Measurements from ENCODE around the gene BRMS1L. TPM values are rescaled to one million over a fixed set of nuclear protein-coding genes. Genes with fewer than 3 reads are reported as not detected.

The BRMS1L gene
- total and polyA plus RNA-seq, 2 of the 4 experiments (the other 2 are of a cell fraction): 1.8 to 6.2 TPM

- Histone ChIP-seq H2BK5ac (ENCODE audit: low read depth, low read length, poor library complexity, severe bottlenecking) (no peak overlapping the region), H3K4ac (ENCODE audit: low read depth, low read length) (no peak overlapping the region), H3K56ac (ENCODE audit: extremely low read depth, insufficient read depth, low read length) (no peak overlapping the region), H3K9me1 (ENCODE audit: insufficient read depth, low read length) (no peaks in the 10 kb centered on the region; the same call in 1 of the 2 replicates), H4K8ac (ENCODE audit: low read depth in 2 of 2, low read length in 2 of 2) (no peak overlapping the region), H3K14ac (replicated peaks; ENCODE audit: low read depth, low read length) (no peak overlapping the region), H4K91ac (ENCODE audit: insufficient read depth, low read depth, low read length) (no peak overlapping the region), H2BK120ac (ENCODE audit: low read depth, low read length) (no peak overlapping the region), H2BK15ac (ENCODE audit: low read depth, low read length) (no peak overlapping the region), H4K5ac (ENCODE audit: low read depth, low read length) (no peak overlapping the region), H3K23ac (ENCODE audit: low read depth, low read length) (no peak overlapping the region), H3K4me2 (ENCODE audit: low read depth, low read length) (no peak overlapping the region), H3K36me3 (ENCODE audit: control insufficient read depth, insufficient read depth, low read length) (peaks cover 4% of the 10 kb centered on the region; the same call in 1 of the 2 replicates), H3K9me3 (ENCODE audit: control insufficient read depth, insufficient read depth, low read length) (0 out of 2 replicates have a peak, but pooled peaks cover 3% of the 10 kb centered on the region), H3K79me1 (ENCODE audit: low read depth in 1 of 2, low read length in 2 of 2) (peaks cover 0 to 3% of the 10 kb centered on the region in 2 experiments; a peak in 1 of 4 replicates), H3K27ac (ENCODE audit: insufficient read depth, low read length) (no peak overlapping the region), H2AFZ (replicated peaks; ENCODE audit: low read length, poor library complexity) (no peak overlapping the region), H4K20me1 (ENCODE audit: insufficient read depth, low read length) (no peaks in the 10 kb centered on the region), H2BK20ac (ENCODE audit: low read depth, low read length) (no peak overlapping the region), H3K4me3 (ENCODE audit: insufficient read depth, low read depth, low read length) (no peak overlapping the region), H2AK9ac (replicated peaks; ENCODE audit: low read depth, low read length, poor library complexity) (no peak overlapping the region), H3K27me3 (ENCODE audit: control insufficient read depth, insufficient read depth, low read length) (no peaks in the 10 kb centered on the region), H2AK5ac (ENCODE audit: low read depth, low read length) (no peak overlapping the region), H3K9ac (ENCODE audit: low read depth, low read length) (no peak overlapping the region), H3K18ac (ENCODE audit: low read depth, low read length) (no peak overlapping the region), H3K4me1 (ENCODE audit: control insufficient read depth, insufficient read depth, low read length) (peaks cover 2% of the 10 kb centered on the region; the same call in 1 of the 2 replicates)
- dilution Hi-C loops (cut with HindIII; ENCODE audit: low sequenced_read_pairs, unreplicated experiment): no loop called here
- POLR2A ChIA-PET (ENCODE audit: unreplicated experiment): interaction anchor here (0.6 kb wide), 1 partner anchor 72 kb away, joined by 4 read pairs; no protein-coding TSS in a partner anchor
- 60% methylated on average over 1 of the region's 6 CpGs; no CpG with 5 or more reads in 1 of the 2 experiments for WGBS, 2 experiments (ENCODE audit: extremely low coverage in 2 of 2, insufficient read length in 1 of 2)
- in situ Hi-C loops (cut with MboI; ENCODE audit: low sequenced_read_pairs): no loop called here
- CTCF ChIA-PET: no interaction called here
- BruUV-seq (replicated peaks): no TSS peak
- ATAC-seq (ENCODE audit: low read depth): no peak
- intact Hi-C loops (cut with micrococcal nuclease): no loop called here
- no peak for DNase-seq
- TF ChIP-seq CHD1 (IDR thresholded peaks at IDR 0.05; ENCODE audit: low read depth, low read length) (no peak), RAD21 (IDR thresholded peaks at IDR 0.05; ENCODE audit: low read length) (no peak), CTCF (conservative IDR thresholded peaks at IDR 0.05; ENCODE audit: low read depth, low read length) (no peak), RCOR1 (IDR thresholded peaks at IDR 0.05; ENCODE audit: insufficient replicate concordance, low read length) (no peak), ELK1 (IDR thresholded peaks at IDR 0.05; ENCODE audit: borderline replicate concordance, low read depth, low read length) (no peak), MAZ (IDR thresholded peaks at IDR 0.05; ENCODE audit: borderline replicate concordance, low read depth, low read length) (no peak), SMC3 (IDR thresholded peaks at IDR 0.05; ENCODE audit: low read depth, low read length) (no peak), CEBPB (IDR thresholded peaks at IDR 0.05; ENCODE audit: low read depth, low read length) (no peak), RFX5 (IDR thresholded peaks at IDR 0.05; ENCODE audit: low read depth, low read length) (no peak)
These were observed 29.8 kb downstream of the BRMS1L start for GRCh38 chr14:35855876-35856481.

All from IMR-90 (cell line).